Gastroesophageal sphincter (tissue), 4 donors: Measurements from ENCODE around the gene CDK14. TPM values are rescaled to one million over a fixed set of nuclear protein-coding genes. Genes with fewer than 3 reads are reported as not detected.

Experiments
- ATAC-seq: fragments of 150-250 bp; one replicate; pipeline ENCODE4 v1.9.1; 2016; ENCODE audit warnings: mild to moderate bottlenecking, moderate library complexity
- H3K27ac ChIP-seq, 4 donors: fragments of 200-600 bp; sonication (generic) in 3 of 4; 1 replicate in 3 of 4; 2 replicates in 1 of 4; pipeline ENCODE4 v1.5.1; 2016 to 2019
- H3K27me3 ChIP-seq: fragments of 200-600 bp; sonication (generic); one replicate; pipeline ENCODE4 v1.5.1; 2019
- H3K36me3 ChIP-seq, 2 donors: fragments of 200-600 bp; sonication (generic); one replicate each; pipeline ENCODE4 v1.5.1; 2019; ENCODE audit warnings: control low read depth in 1 of 2
- H3K4me1 ChIP-seq, 3 donors: fragments of 200-600 bp; sonication (generic); 1 replicate in 2 of 3; 2 replicates in 1 of 3; pipeline ENCODE4 v1.5.1; 2016 to 2019; ENCODE audit warnings: control low read depth in 2 of 3
- H3K4me3 ChIP-seq, 2 donors: fragments of 200-600 bp; sonication (generic); one replicate each; pipeline ENCODE4 v1.5.1; 2019; ENCODE audit warnings: mild to moderate bottlenecking in 1 of 2, moderate library complexity in 1 of 2
- H3K9me3 ChIP-seq, 3 donors: fragments of 200-600 bp; sonication (generic); one replicate each; pipeline ENCODE4 v1.5.1; 2017 to 2019; ENCODE audit warnings: control low read depth in 2 of 3
- EP300 ChIP-seq: sonication (generic); formaldehyde crosslinking; IDR thresholded peaks from one replicate; pipeline ENCODE4 v1.6.1; 2017; ENCODE audit warnings: antibody characterized with exemption, mild to moderate bottlenecking
- POLR2A ChIP-seq, 2 donors: fragments of 450-650 bp; IDR thresholded peaks; one replicate each; pipeline ENCODE4 v1.6.1; 2017; ENCODE audit warnings: antibody characterized with exemption in 2 of 2, mild to moderate bottlenecking in 2 of 2, moderate library complexity in 1 of 2
- POLR2AphosphoS5 ChIP-seq: sonication (generic); formaldehyde crosslinking; IDR thresholded peaks from one replicate; pipeline ENCODE4 v1.6.1; 2017; ENCODE audit warnings: antibody characterized with exemption
- WGBS, 2 donors: methylation state at CpG; one replicate each; pipeline ENCODE4 v1.1.5; 2018; ENCODE audit warnings: low coverage in 1 of 2; 5-methylcytosine and 5-hydroxymethylcytosine counted together
- total RNA-seq, 4 donors: library from RNA; depleted of rRNA; stranded (reverse); fragments of >200 nt; gene quantifications; one replicate each; pipeline ENCODE4 v1.1.0, GENCODE V29; 2016
- TF ChIP-seq, protein P1 (sequence below), 4 experiments: fragments of 200-600 bp in 2 of 4; fragments of 450-650 bp in 2 of 4; sonication (generic) in 1 of 4; IDR thresholded peaks; one replicate each; pipeline ENCODE4 v1.5.1; 2017 to 2019; ENCODE audit warnings: antibody characterized with exemption in 4 of 4, mild to moderate bottlenecking in 2 of 4, moderate library complexity in 2 of 4

Gene CDK14
- total RNA-seq, 4 donors from 2014 or later, result 14.8 to 28.7 (median 18.4) TPM

DNA sequence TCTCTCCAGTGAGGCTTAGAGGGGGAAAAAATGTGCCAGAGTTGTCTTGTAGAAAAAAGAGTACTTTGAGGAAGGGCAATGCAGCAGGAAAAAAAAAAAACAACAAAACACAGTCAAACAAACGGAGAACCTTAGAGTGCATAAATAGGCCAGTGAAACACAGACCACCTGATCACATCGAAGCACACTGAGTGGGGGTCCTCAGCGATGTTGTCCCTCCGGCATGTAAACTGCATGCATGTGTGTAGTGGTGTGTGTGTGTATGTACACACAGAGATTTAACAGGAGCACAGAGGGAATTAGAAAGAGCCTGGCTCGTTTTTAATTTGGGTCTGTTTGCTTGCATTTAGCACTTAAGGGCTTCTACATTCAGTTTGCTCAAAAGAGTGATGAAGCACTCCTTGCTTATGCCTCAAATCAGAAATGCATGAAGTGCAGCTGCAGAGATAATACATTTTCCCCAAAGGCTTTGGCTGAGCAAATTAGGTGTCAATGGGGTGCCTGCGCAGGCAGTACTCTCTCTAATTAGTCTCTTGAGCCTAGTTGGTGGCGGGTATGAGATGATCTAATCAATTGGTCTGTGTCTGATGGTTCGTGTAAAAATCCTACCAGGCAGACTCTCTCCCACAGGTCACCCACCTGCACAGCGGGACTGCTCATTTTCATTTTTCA lies 605.5 kb downstream of the CDK14 start:
- no peak overlapping the region for H3K27ac ChIP-seq
- H3K27me3 ChIP-seq, result no peaks in the 10 kb centered on the region
- no peaks in the 10 kb centered on the region for H3K36me3 ChIP-seq
- 69 to 89% methylated on average over 6 to 7 of the region's 9 CpGs for WGBS, 2 donors
- no peak for ATAC-seq
- TF ChIP-seq POLR2A (IDR thresholded peaks at IDR 0.05), result no peak
- no peak for TF ChIP-seq POLR2AphosphoS5
- TF ChIP-seq, protein P1, sequence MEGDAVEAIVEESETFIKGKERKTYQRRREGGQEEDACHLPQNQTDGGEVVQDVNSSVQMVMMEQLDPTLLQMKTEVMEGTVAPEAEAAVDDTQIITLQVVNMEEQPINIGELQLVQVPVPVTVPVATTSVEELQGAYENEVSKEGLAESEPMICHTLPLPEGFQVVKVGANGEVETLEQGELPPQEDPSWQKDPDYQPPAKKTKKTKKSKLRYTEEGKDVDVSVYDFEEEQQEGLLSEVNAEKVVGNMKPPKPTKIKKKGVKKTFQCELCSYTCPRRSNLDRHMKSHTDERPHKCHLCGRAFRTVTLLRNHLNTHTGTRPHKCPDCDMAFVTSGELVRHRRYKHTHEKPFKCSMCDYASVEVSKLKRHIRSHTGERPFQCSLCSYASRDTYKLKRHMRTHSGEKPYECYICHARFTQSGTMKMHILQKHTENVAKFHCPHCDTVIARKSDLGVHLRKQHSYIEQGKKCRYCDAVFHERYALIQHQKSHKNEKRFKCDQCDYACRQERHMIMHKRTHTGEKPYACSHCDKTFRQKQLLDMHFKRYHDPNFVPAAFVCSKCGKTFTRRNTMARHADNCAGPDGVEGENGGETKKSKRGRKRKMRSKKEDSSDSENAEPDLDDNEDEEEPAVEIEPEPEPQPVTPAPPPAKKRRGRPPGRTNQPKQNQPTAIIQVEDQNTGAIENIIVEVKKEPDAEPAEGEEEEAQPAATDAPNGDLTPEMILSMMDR (IDR thresholded peaks at IDR 0.05), result no peak
- no peak for TF ChIP-seq EP300
- no peak overlapping the region for H3K4me3 ChIP-seq
- H3K9me3 ChIP-seq, result no peaks in the 10 kb centered on the region
- no peaks in the 10 kb centered on the region for H3K4me1 ChIP-seq

DNA sequence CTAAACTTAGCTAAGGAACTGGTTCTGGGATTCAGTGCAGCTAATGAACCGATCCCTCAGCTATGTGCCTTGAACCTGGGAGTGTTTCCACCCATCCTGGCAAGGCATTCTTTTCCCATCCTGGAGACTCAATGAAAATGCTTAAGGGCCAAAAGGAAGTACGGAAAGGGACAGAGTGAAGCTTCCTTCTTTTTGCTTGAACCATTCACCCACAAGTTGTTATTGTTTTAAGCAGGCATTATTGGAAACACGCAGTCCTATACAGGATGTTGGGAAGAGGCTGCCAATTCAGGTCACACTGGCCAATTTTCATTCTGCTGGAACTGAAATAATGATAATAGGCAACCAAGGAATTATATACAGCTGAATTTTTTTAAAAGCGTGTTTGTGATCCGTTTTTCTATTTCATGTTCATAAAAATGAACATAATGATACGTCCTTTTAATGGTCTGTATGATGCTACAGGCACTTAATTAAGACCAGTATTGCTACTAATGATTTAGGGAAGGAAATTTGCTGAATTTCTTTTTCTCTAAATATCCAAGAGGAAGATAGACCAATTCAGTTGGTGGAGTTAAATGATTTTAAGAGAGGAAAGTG lies 610.3 kb downstream of the CDK14 start:
- TF ChIP-seq POLR2A (IDR thresholded peaks at IDR 0.05) (no peak), POLR2AphosphoS5 (no peak), EP300 (no peak)
- TF ChIP-seq, protein P1 (IDR thresholded peaks at IDR 0.05), result no peak
- Histone ChIP-seq H3K27me3 (no peaks in the 10 kb centered on the region), H3K4me1 (no peaks in the 10 kb centered on the region), H3K36me3 (peaks cover 0 to 15% of the 10 kb centered on the region in 2 donors), H3K9me3 (no peaks in the 10 kb centered on the region), H3K27ac (no peak overlapping the region), H3K4me3 (no peak overlapping the region)
- no peak for ATAC-seq
- 79 to 85% methylated on average over 5 to 6 of the region's 6 CpGs for WGBS, 2 donors

DNA sequence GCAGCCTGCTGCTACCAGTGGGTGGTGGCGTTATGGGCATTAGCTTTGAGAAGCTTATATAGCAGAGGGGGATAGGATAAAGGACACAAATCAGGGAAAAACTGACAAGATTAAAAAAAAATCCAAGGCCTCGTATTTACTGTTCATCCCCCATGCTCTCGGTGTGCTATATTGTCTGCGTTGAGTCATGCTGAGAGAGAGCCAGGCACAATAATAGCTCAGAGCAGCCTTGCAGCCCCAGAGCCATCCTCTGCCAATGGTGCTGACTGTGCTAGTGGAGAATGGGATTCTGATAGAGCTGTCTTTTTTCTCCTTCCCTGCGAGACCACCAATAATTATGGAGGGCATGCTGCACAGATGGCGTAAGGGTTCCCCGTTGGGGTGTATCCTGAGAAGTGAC lies 616.5 kb downstream of the CDK14 start:
- TF ChIP-seq EP300 (no peak), POLR2AphosphoS5 (no peak), POLR2A (IDR thresholded peaks at IDR 0.05) (no peak)
- TF ChIP-seq, protein P1 (IDR thresholded peaks at IDR 0.05), result no peak

GRCh38 chr7:91226411-91226810 lies 630.3 kb downstream of the CDK14 start:
- 63 to 83% methylated on average over 2 of the region's 2 CpGs for WGBS, 2 donors
- no peaks in the 10 kb centered on the region for H3K27me3 ChIP-seq
- no peak overlapping the region for H3K4me3 ChIP-seq
- ATAC-seq, result no peak
- H3K4me1 ChIP-seq, result no peaks in the 10 kb centered on the region
- H3K36me3 ChIP-seq, result no peaks in the 10 kb centered on the region
- no peak for TF ChIP-seq EP300
- TF ChIP-seq POLR2A (IDR thresholded peaks at IDR 0.05), result no peak
- TF ChIP-seq, protein P1 (IDR thresholded peaks at IDR 0.05), result no peak
- no peak for TF ChIP-seq POLR2AphosphoS5
- H3K9me3 ChIP-seq, result no peaks in the 10 kb centered on the region
- no peak overlapping the region for H3K27ac ChIP-seq

More for the DNA sequence above, 616.5 kb downstream of the CDK14 start:
- peaks cover 0 to 9% of the 10 kb centered on the region in 2 donors for H3K36me3 ChIP-seq
- ATAC-seq, result no peak
- WGBS, 2 donors, result 72 to 93% methylated on average over 4 to 5 of the region's 7 CpGs
- no peak overlapping the region for H3K27ac ChIP-seq
- no peaks in the 10 kb centered on the region for H3K27me3 ChIP-seq
- H3K4me3 ChIP-seq, result no peak overlapping the region
- no peaks in the 10 kb centered on the region for H3K9me3 ChIP-seq
- H3K4me1 ChIP-seq, result no peaks in the 10 kb centered on the region

DNA sequence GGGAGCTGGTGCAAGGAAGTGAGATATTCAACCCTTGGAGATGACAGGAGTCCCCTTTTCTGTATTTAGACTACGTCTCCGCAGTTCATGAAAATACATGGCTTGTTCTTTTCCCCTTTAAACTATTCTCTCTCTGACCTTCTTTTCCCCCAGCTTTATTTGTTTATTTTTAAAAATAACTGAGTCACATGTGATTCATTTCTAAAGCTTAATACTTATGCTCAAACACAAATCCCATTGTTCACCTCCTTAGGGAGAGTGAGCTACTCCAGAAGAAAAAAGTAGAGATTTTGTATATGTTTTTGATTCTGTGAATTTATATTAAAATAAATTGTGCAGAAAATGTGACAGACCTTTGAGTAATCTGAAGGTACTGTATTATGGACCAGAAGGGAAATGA lies 632.2 kb downstream of the CDK14 start:
- no peak overlapping the region for H3K4me3 ChIP-seq
- no peak overlapping the region for H3K27ac ChIP-seq
- WGBS, 2 donors, result 80 to 84% methylated on average over 2 of the region's 2 CpGs
- H3K9me3 ChIP-seq, result no peaks in the 10 kb centered on the region
- no peaks in the 10 kb centered on the region for H3K36me3 ChIP-seq
- TF ChIP-seq POLR2A (IDR thresholded peaks at IDR 0.05) (no peak), POLR2AphosphoS5 (no peak)
- TF ChIP-seq, protein P1 (IDR thresholded peaks at IDR 0.05), result no peak
- H3K4me1 ChIP-seq, result no peaks in the 10 kb centered on the region
- H3K27me3 ChIP-seq, result no peaks in the 10 kb centered on the region
- no peak for ATAC-seq
